K562 (cell line): ENCODE measurements around the gene ZNF503. TPM values are rescaled to one million over a fixed set of nuclear protein-coding genes. Genes with fewer than 3 reads are reported as not detected.

Experiments used
- ATAC-seq: fragments of 200-7000 bp; cut with Tn5 transposase; 3 replicates; pipeline ENCODE4 v1.9.1; 2020; ENCODE audit warnings: moderate library complexity
- BruUV-seq: library from RNA; stranded (reverse); fragments of 400-500 nt; replicated peaks from 2 replicates; lab custom pipeline; 2021; lab: Mats Ljungman, UMichigan
- CTCF ChIA-PET: fragments of 300-600 bp; formaldehyde crosslinking; extraction: SDS; loops from one replicate; lab custom pipeline; 2021; ENCODE audit warnings: low intra/inter-chr PET ratio; lab: Yijun Ruan, JAX
- POLR2A ChIA-PET: fragments of 300-600, 350-650 bp; sonication (Branson Sonifier 250); formaldehyde crosslinking; extraction: SDS; loops from one replicate; lab custom pipeline; 2021; ENCODE audit warnings: antibody characterized with exemption, inconsistent platforms; lab: Yijun Ruan, JAX
- DNase-seq, 4 experiments: peaks; one replicate each; pipeline versions ENCODE4 v3.0.0 to v3.0.0-alpha.2; 2011 to 2018; ENCODE audit warnings: low spot score in 3 of 4, mixed read lengths in 3 of 4; ENCODE audit errors: extremely low read depth in 1 of 4
- FAIRE-seq: peaks from 2 replicates; lab custom pipeline; 2011; peaks lifted over from hg19 to GRCh38; lab: Jason Lieb, UNC
- H2AFZ ChIP-seq: 2 replicates; pipeline ENCODE4 v1.6.0; 2011; ENCODE audit warnings: low read depth, low read length, control low read depth, inconsistent platforms
- H3K27ac ChIP-seq: fragments of 200-600 bp; 3 replicates; pipeline ENCODE4 v1.8.0; 2011; ENCODE audit warnings: low read depth, mild to moderate bottlenecking, control low read depth, inconsistent platforms, low read length, moderate library complexity, mixed read lengths; ENCODE audit errors: extremely low read depth
- H3K27me3 ChIP-seq, 2 experiments: fragments of 300-600 bp in 1 of 2; 2 replicates in 1 of 2; 3 replicates in 1 of 2; pipeline versions ENCODE4 v1.6.0 to v1.8.0; 2011; ENCODE audit warnings: inconsistent platforms in 2 of 2, low read length in 2 of 2, mild to moderate bottlenecking in 1 of 2, mixed read lengths in 1 of 2, moderate library complexity in 1 of 2; ENCODE audit not compliant: control insufficient read depth in 2 of 2, insufficient read depth in 2 of 2
- H3K36me3 ChIP-seq: fragments of 300-600 bp; 3 replicates; pipeline ENCODE4 v1.8.0; 2011; ENCODE audit warnings: mild to moderate bottlenecking, low read length, inconsistent platforms; ENCODE audit not compliant: control insufficient read depth, insufficient read depth
- H3K4me1 ChIP-seq, 2 experiments: fragments of 200-600 bp in 1 of 2; replicated peaks in 1 of 2; 2 replicates in 1 of 2; 3 replicates in 1 of 2; pipeline versions ENCODE4 v1.5.1 to v1.8.0; 2011; ENCODE audit warnings: inconsistent platforms in 2 of 2, low read length in 2 of 2, mild to moderate bottlenecking in 1 of 2, mixed read lengths in 1 of 2, moderate library complexity in 1 of 2; ENCODE audit not compliant: control insufficient read depth in 2 of 2, insufficient read depth in 2 of 2
- H3K4me2 ChIP-seq: 2 replicates; pipeline ENCODE4 v1.6.1; 2011; ENCODE audit warnings: low read length, control low read depth, inconsistent platforms, mixed read lengths; ENCODE audit not compliant: insufficient read depth
- H3K4me3 ChIP-seq: fragments of 200-600 bp; sonication (generic), shearing (Covaris generic); 2 replicates; pipeline ENCODE4 v1.5.1; 2016; ENCODE audit warnings: control low read depth, inconsistent platforms
- H3K79me2 ChIP-seq: fragments of 200-600 bp; 3 replicates; pipeline ENCODE4 v1.8.0; 2011; ENCODE audit warnings: low read length, inconsistent platforms; ENCODE audit not compliant: control insufficient read depth, insufficient read depth
- H3K9ac ChIP-seq, 2 experiments: 2 replicates each; pipeline versions ENCODE4 v1.6.0 to v1.6.1; 2011; ENCODE audit warnings: low read depth in 2 of 2, low read length in 2 of 2, control low read depth in 1 of 2, inconsistent platforms in 1 of 2, mild to moderate bottlenecking in 1 of 2, mixed read lengths in 1 of 2; ENCODE audit not compliant: insufficient read depth in 1 of 2
- H3K9me1 ChIP-seq: one replicate; pipeline ENCODE4 v1.6.0; 2011; ENCODE audit warnings: inconsistent platforms, mild to moderate bottlenecking, low read length, moderate library complexity; ENCODE audit not compliant: control insufficient read depth, insufficient read depth
- H3K9me3 ChIP-seq: replicated peaks from 2 replicates; pipeline ENCODE4 v1.5.1; 2011; ENCODE audit warnings: low read depth, low read length, inconsistent platforms; ENCODE audit not compliant: control insufficient read depth, insufficient read depth
- H4K20me1 ChIP-seq: replicated peaks from 2 replicates; pipeline ENCODE4 v1.6.1; 2011; ENCODE audit warnings: low read length, inconsistent platforms, mixed read lengths; ENCODE audit not compliant: control insufficient read depth, insufficient read depth
- FOXA3 ChIP-seq, 2 experiments: fragments of 450-650 bp in 1 of 2; sonication (generic) in 1 of 2; formaldehyde crosslinking; IDR thresholded peaks in 1 of 2; conservative IDR thresholded peaks in 1 of 2; 2 replicates each; pipeline versions ENCODE4 v1.4.0 to v1.8.0; 2020 to 2022; ENCODE audit warnings: mild to moderate bottlenecking in 2 of 2, missing genetic modification reagents in 1 of 2
- HDAC1 ChIP-seq, 2 experiments: fragments of 450-650 bp; IDR thresholded peaks; 2 replicates each; pipeline ENCODE4 v1.6.1; 2016 to 2017; ENCODE audit warnings: inconsistent platforms in 1 of 2, mild to moderate bottlenecking in 1 of 2, moderate library complexity in 1 of 2
- TCF3 ChIP-seq: sonication (generic); formaldehyde crosslinking; IDR thresholded peaks from 2 replicates; pipeline ENCODE4 v1.4.0; 2020; ENCODE audit warnings: mild to moderate bottlenecking, missing genetic modification reagents
- ZBTB17 ChIP-seq: fragments of 450-650 bp; formaldehyde crosslinking; IDR thresholded peaks from 2 replicates; pipeline ENCODE4 v1.4.0; 2020; ENCODE audit warnings: mild to moderate bottlenecking
- WGBS: fragments of 100-300 bp; shearing (Covaris generic); methylation state at CpG from one replicate; pipeline ENCODE4 v1.1.6; 2016; ENCODE audit warnings: low coverage, mixed read lengths; ENCODE audit not compliant: insufficient coverage; ENCODE audit errors: missing lambda C conversion rate; 5-methylcytosine and 5-hydroxymethylcytosine counted together
- in situ Hi-C: fragments of 300-500 bp; cut with MboI; formaldehyde crosslinking; loops from 4 replicates; pipeline ENCODE4 v1.15.0; 2018; ENCODE audit warnings: inconsistent platforms, mixed read lengths
- intact Hi-C: fragments of 100-400 bp; cut with micrococcal nuclease; formaldehyde crosslinking; loops from 2 replicates; pipeline ENCODE4 v1.14.2; 2022
- polyA plus RNA-seq, 8 experiments: library from polyadenylated mRNA; depleted of rRNA in 4 of 8; stranded (reverse) in 5 of 8; unstranded in 3 of 8; fragments of >200 nt; fragmentation: Nextera tagmentation in 2 of 8; fragmentation: Illumina TruSeq in 1 of 8; extraction: Ambion mirVana in 2 of 8; extraction: Trizol in 1 of 8; gene quantifications; 2 replicates each; pipeline versions ENCODE4 v1.2.1 to v1.2.3, GENCODE V29; 2011 to 2014; ENCODE audit warnings: inconsistent platforms in 1 of 8, missing spikeins in 1 of 8
- total RNA-seq, 7 experiments: library from RNA; depleted of rRNA in 6 of 7; stranded (reverse); fragments of >200 nt in 6 of 7; fragmentation: Illumina TruSeq in 2 of 7; extraction: Trizol in 2 of 7; gene quantifications; 2 replicates each; pipeline versions ENCODE4 v1.2.1 to v1.2.3, GENCODE V29; 2011 to 2021; ENCODE audit warnings: low replicate concordance in 1 of 7

Gene ZNF503
- total and polyA plus RNA-seq, 9 of the 15 experiments (the other 6 are each of a cell fraction or from before 2014, with no cell fraction given): not detected

GRCh38 chr10:75450075-75450445 is 48.5 kb upstream of the ZNF503 start:
- no peak for DNase-seq
- Histone ChIP-seq H3K4me1 (no peaks in the 10 kb centered on the region), H3K36me3 (no peaks in the 10 kb centered on the region), H3K79me2 (no peaks in the 10 kb centered on the region), H3K27me3 (peaks cover 14 to 19% of the 10 kb centered on the region in 2 experiments; a peak in 4 of 5 replicates), H3K9ac (no peak overlapping the region), H3K27ac (no peak overlapping the region), H3K4me3 (no peak overlapping the region), H3K9me1 (no peaks in the 10 kb centered on the region), H4K20me1 (no peaks in the 10 kb centered on the region), H3K9me3 (no peaks in the 10 kb centered on the region), H2AFZ (no peak overlapping the region), H3K4me2 (no peak overlapping the region)
- TF ChIP-seq TCF3 (CRISPR knock-in tag) (no peak), ZBTB17 (CRISPR knock-in tag) (no peak)
- ChIA-PET POLR2A (interaction anchor here (0.6 kb wide), 1 partner anchor 338 kb away, joined by 4 read pairs; no protein-coding TSS in a partner anchor), CTCF (no interaction called here)
- 1% methylated on average over 4 of the region's 4 CpGs for WGBS
- ATAC-seq: no peak
- FAIRE-seq: no peak
- intact Hi-C loops: no loop called here
- in situ Hi-C loops: no loop called here
- BruUV-seq: no TSS peak

GRCh38 chr10:75449382-75450074 is 48.0 kb upstream of the ZNF503 start:
- ChIA-PET CTCF (no interaction called here), POLR2A (no interaction called here)
- TF ChIP-seq FOXA3 (CRISPR knock-in tag; conservative IDR thresholded peaks at IDR 0.05 in 1 of 2, IDR thresholded peaks at IDR 0.05 in 1 of 2) (0 out of 4 replicates have a peak, but pooled peaks of 1 of the 2 experiments have one; percentile 19), HDAC1 (IDR thresholded peaks at IDR 0.05) (no peak)
- Histone ChIP-seq H3K27me3 (peaks cover 13 to 19% of the 10 kb centered on the region in 2 experiments; a peak in 4 of 5 replicates), H2AFZ (no peak overlapping the region), H3K9me3 (no peaks in the 10 kb centered on the region; the same call in 1 of the 2 replicates), H3K4me2 (no peak overlapping the region), H3K36me3 (no peaks in the 10 kb centered on the region), H3K9me1 (no peaks in the 10 kb centered on the region), H3K27ac (no peak overlapping the region), H4K20me1 (no peaks in the 10 kb centered on the region), H3K9ac (no peak overlapping the region), H3K79me2 (no peaks in the 10 kb centered on the region), H3K4me3 (no peak overlapping the region), H3K4me1 (no peaks in the 10 kb centered on the region)
- 2% methylated on average over 7 of the region's 7 CpGs for WGBS
- in situ Hi-C loops (no loop called here), intact Hi-C loops (no loop called here)
- BruUV-seq: no TSS peak
- FAIRE-seq (no peak), DNase-seq (no peak), ATAC-seq (no peak)
